Activated CD8-positive, alpha-beta memory T cell treated with anti-CD3 and anti-CD28 coated beads, Interleukin-2, amount 50 U/mL, for 4 hours (primary cell): ENCODE results near the gene FAM174B.

Experiments used
- DNase-seq: peaks from one replicate; pipeline ENCODE4 v3.0.0-alpha.2; 2020

Gene FAM174B

DNA sequence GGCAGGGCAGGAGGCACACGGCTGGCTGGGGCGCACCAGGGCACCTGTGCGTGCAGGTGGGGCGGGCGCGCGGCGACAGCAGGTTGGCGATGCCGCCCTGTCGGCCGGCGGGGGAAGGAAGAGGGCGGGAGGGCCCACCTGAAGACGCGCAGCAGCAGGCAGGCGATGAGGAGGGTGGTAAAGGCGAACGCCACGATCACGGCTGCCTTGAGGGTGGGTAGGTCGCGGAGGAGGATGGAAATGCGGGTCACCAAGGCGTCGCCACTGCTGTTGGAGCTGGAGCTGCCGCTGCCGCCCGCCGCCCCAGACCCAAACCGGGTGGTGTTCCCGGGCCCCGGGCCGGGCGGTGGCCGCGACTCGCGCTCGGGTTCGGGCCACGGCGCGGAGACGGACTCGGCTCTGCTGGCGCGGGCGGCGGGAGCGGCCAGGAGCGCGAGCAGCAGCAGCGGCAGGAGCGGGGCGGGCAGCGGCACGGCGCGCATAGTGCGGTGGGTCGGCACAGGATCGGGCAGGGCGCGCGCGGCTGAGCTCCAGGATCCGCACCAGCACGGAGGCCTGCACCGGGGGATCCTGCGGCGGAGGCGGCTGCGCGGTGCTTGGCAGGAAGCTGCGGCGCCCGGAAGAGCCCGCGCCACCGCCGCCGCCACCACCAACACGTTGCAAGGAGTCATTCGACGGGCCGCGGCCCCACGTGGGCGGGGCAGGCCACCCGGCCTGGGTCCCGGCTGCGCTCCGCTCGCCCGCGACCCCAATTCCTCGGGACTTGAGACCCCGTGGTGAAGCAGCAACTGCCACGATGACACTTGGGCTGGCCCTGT is at the start of gene FAM174B:
Gene FAM174B (minus strand): TSS at position 598 of the 818 bp plus-strand sequence.
- DNase-seq, result peak; percentile 34

GRCh38 chr15:92696096-92696495 is 40.5 kb upstream of the FAM174B start:
- no peak for DNase-seq

DNA sequence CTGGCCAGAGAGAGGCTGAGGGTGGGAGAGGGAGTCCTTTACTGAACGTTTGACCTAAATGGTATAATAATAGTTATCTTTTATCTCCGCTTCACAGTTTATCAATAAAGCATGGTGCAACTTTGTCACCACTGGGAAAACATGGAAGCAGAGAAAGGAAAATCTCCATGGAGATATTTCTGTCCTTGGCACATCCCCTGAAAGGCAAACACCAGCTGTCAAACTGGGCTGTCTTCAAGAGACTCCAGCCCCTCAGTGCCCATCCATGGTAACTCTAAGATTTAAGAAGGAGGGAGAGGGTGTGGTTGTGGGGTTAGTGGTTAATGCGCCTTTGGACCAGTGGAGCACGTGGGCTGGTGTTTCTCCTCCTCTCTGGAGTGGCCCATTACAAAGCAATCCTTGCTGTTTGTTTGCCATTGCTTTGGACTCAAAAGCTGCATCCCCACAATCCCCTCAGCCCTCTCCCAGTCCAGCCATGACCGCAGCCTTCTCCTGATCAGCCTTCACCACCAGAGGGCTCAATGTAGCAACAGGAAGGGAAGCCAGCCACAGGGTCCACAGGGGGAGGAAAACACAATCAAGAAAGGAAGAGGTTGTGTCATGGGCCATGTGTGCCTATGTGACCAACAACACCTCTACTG is 38.2 kb upstream of the FAM174B start:
- DNase-seq, result no peak

GRCh38 chr15:92690395-92690794 is 34.8 kb upstream of the FAM174B start:
- no peak for DNase-seq

- DNase-seq, result no peak
These were observed 32.2 kb upstream of the FAM174B start for GRCh38 chr15:92687746-92688145.

DNA sequence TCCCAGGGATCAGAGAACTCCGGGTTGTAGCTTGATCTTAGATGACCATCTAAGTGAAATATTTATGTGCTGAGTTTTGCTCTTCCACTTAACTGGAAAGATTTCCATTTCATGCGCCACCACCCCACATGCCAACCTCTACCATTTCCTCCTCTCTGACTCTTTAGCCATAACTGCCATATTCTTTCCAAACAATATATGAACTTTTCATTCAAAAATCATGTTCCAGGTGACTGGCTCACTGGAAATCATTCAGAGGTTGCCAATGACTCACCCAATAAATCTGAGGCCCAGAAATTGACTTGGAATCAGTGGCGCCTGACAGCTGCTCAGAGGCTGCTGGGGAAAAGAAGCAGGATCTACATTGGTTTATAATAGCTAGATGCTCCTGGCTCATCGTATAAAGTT is 31.6 kb upstream of the FAM174B start:
- DNase-seq, result no peak

DNA sequence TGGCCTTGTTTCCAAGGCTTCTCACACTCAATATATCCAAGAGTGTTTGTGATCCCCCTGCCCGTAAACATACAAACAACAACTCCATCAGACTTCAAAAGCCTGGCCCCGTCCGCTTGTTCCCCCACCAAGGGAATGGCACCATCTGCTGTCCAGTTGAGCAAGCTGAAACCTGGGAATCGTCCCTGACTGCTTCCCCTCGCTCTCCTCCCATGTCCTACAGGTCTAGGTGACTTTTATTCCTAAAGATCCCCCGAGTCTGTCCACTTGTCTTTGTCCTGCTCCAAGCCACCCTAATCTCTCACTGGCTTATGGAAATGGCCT is 27.9 kb upstream of the FAM174B start:
- DNase-seq, result no peak

- no peak for DNase-seq
These were observed 27.4 kb upstream of the FAM174B start for GRCh38 chr15:92682741-92683510.

GRCh38 chr15:92681141-92681631 is 25.6 kb upstream of the FAM174B start:
- no peak for DNase-seq

DNA sequence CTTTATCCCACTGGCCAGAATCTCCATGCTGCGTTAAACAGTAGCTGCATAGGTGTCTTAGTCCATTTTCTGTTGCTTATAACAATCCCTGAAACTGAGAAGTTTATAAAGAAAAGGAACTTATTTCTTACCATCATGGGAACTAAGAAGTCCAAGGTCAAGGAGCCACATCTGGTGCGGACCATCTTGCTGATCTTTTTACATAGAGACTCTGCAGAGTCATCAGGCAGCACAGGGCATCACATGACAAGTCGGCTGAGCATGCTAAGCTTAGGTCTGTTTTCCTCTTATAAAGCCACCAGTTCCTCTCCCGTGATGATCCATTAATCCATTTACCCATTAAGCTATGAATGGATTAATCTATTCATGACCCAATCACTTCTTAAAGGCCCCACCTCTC is 22.4 kb upstream of the FAM174B start:
- DNase-seq, result no peak

DNA sequence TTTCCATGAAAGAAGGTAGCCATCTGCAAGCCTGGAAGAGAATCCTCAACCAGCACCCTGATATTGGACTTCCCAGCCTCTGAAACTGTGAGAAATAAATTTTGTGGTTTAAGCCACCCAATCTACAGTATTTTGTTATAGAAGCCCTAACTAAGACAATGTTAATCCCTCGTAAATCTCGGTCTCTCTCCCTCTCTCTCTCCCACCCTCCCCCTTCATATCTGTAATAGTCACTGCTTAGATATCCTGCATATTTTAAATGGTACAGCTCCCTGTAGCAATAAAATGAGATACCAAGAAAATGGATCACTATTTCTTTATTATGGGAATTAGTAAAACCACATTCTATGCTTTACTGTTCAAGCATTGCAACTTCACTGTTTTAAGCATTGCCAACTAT is 21.0 kb upstream of the FAM174B start:
- DNase-seq, result no peak

GRCh38 chr15:92675485-92675884 is 19.9 kb upstream of the FAM174B start:
- DNase-seq, result no peak

- DNase-seq, result no peak
These were observed 18.8 kb upstream of the FAM174B start for GRCh38 chr15:92674347-92674746.

DNA sequence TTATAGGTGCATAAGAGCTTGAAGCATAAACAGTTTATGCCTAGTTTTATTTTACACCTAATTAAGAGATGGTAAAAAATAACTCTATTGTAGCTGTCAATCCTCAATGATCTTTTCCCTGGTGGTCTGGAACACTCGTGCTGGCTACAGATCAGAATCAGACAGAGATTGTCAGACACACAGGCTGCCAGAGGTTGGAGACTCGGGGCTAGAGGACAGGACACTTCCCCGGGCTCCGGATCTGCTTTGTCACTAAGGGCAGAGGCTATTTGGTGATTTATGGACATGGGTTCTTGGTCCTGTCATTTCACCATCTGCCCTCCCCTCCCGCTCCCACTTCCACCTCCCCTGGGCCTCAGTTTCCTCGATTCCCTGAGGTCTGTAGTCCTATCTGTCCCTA is 16.5 kb upstream of the FAM174B start:
- DNase-seq, result no peak

- no peak for DNase-seq
These were observed 15.8 kb upstream of the FAM174B start for GRCh38 chr15:92671406-92671805.

GRCh38 chr15:92670621-92671020 is 15.0 kb upstream of the FAM174B start:
- no peak for DNase-seq

DNA sequence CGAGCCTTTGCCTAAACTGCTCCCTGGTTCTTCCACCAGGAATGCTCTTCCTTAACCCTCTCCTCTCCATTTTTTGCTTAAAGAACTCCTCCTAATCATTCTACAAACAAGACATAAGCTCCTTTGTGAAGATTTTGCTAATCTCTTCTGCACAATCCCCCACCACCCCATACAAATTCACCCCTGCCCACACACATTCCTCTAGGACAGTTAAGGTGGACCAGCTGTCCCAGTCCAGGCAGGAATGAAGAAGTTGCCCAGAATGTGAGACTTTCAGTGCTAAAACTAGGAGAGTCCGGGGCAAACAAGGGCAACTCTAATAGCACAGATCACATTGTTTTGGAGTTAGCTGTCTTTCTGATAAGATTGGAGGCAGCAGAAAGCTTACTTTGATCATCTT is 13.9 kb upstream of the FAM174B start:
- DNase-seq, result no peak

- DNase-seq, result no peak
These were observed 13.0 kb upstream of the FAM174B start for GRCh38 chr15:92668620-92669019.

DNA sequence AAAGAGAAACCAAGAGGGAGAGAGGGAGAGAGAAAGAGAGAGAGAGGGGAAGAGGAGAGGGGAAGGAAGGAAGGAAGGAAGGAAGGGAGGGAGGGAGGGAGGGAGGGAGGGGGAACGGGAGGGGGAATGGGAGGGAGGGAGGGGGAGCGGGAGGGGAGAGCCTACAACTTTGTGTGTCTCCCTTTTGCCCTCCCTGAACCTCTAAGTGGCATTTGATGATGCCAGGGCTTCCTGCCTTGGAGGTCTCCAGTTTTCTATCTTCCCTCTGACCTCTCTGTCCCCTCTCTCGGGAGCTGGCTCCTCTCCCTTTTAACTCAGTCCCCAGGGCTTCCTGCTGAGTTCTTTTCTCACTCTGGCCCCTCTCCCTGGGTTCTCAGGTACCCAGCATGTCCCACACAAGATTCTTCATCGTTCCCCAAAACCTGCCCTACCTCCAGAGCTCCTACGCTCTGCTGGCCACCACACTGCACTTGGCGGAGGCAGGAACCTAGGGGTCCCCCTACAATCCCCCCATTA is 12.5 kb upstream of the FAM174B start:
- DNase-seq, result no peak

DNA sequence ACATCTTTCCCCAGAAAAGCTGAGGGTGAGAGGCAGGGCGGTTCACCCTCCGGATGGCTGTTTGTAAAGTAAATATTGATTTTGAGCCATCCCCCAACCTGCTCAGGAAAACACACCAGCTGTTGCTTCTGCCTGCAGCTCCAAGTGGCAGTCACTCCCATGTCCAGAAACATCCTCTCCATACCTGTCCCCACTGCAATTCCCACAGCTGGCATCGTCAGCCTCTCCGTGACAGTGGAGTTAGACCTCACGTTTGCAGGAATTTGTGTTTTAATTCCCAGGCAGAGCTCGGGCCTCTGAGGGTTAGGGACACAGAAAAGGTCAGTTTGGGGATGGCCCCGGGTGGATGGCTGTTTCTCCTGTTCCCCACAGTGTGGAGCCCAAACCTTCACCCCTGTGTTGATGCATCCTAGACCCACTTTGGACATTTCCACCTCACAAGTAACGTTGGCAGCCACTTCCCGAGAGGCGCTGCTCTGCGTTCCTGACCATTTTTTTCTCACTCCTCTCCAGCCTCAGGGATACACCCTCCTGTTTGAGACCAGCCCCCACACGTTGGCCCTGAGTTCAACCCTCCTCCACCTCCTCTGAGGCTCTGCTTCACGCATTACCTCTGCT is 11.8 kb upstream of the FAM174B start:
- DNase-seq, result no peak

DNA sequence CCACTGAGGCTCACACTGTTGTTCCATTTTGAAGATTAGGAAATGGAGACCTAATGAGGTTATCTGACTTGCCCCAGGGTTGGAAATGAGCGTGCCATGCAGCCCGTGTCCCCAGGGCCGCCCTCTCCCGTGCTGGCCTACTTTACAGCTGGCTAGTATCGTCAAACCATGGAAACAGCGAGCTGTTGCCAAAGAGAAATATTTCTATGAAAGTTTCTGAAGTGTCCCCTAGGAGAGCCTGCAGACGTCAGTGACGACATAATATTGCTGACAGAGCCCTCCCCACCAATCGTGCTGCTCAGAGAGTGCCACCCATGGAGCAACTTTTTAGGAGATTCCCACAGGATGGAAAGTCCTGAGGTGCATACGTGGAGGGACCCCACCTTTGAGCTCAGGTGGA is 11.2 kb upstream of the FAM174B start:
- no peak for DNase-seq

DNA sequence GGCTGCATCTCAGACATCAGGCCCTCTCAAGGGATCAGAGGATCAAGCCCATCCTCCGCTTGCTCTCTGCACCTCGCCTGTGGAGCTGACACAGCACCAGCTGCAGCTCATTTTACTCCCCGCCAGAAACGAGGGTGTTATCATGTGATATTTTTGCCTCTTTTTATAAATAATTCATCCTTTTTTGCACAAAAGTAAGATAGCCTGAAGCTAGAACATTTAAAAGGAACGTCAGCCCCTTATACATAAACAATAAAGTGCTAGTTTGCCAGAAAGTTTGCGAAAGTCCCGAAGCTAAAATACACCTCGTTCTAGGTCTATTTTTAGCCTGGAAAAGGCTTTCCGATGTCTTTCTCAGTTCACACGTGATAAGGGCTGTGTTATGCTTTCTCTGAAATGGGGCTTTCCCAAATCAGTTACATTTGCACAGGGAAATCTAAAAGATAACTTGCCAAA is 9.6 kb upstream of the FAM174B start:
- DNase-seq, result no peak
